ENCODE measurements around the gene ASPRV1.
"Not testable (repeated sequence)": the region's sequence is repeated elsewhere in the genome, so short reads cannot be mapped to it uniquely, and the experiment has no call there.

ASPRV1 gene

DNA sequence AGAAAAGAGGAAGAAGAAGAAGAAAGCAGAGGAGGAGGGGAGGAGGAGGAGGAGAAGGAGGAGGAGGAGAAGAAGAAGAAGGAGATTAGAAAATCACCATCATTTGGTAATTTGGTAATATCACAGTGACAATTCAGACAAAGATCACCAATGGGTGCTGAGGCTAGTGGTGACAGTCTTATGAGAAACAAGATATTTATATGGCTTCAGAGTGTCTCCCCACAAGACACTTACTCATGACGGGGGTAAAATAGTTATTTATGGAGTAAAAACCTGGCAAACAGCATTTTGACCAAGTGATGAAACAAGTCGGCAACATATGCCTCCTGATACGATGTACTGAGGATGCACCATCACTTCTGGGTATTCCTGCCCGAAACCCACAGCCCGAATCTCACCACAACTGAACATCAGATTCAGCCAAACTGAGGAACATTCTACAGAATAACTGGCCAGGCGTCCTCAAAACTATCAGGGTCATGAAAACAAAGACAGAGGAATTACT lies 4.9 kb downstream of the ASPRV1 start:
- no peak overlapping the region for H3K27ac ChIP-seq
- TF ChIP-seq ZFX (IDR thresholded peaks at IDR 0.05), result no peak
- TF ChIP-seq, protein P1, sequence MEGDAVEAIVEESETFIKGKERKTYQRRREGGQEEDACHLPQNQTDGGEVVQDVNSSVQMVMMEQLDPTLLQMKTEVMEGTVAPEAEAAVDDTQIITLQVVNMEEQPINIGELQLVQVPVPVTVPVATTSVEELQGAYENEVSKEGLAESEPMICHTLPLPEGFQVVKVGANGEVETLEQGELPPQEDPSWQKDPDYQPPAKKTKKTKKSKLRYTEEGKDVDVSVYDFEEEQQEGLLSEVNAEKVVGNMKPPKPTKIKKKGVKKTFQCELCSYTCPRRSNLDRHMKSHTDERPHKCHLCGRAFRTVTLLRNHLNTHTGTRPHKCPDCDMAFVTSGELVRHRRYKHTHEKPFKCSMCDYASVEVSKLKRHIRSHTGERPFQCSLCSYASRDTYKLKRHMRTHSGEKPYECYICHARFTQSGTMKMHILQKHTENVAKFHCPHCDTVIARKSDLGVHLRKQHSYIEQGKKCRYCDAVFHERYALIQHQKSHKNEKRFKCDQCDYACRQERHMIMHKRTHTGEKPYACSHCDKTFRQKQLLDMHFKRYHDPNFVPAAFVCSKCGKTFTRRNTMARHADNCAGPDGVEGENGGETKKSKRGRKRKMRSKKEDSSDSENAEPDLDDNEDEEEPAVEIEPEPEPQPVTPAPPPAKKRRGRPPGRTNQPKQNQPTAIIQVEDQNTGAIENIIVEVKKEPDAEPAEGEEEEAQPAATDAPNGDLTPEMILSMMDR (conservative IDR thresholded peaks at IDR 0.05), result no peak

DNA sequence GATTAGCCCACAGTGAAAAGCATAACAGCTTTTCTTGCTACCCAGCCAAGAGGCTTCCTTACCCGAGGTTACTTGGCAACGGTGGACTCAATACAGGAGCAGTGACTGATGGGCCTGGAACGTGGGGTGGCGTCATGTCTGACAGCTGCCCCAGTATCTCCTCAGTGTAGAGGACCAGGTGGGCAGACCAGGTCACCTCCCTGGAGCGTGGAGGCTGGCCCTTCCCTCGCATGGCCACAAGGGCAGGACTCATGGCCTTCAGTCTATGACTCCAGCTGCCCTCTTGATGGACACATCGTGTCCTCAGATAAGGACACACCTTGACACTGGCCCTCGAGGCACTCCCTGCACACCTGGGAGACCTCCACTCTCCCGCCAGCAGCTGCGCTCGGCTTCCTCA lies 6.4 kb downstream of the ASPRV1 start:
- TF ChIP-seq, protein P1 (conservative IDR thresholded peaks at IDR 0.05), result no peak
- no peak for TF ChIP-seq ZFX (IDR thresholded peaks at IDR 0.05)
- H3K27ac ChIP-seq, result no peak overlapping the region

DNA sequence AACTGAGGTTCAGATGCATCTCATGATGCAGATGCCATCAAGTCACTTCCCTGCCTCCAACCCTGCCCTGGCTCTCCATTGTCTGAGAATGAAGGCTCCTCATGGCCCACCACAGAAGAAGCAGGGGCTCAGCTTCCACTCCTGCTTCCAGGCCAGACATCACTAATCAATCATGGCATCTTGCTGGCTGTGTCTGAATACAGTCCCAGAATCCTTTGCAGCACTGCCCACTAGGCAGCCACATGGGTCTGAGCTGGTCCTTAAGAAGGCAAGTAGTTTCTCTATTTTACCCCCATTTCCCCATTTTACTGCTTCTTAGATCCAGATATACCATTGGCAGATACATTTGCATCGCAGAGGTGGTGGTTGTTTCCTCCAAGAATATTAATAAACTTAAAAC lies 7.3 kb downstream of the ASPRV1 start:
- no peak overlapping the region for H3K27ac ChIP-seq
- TF ChIP-seq ZFX (IDR thresholded peaks at IDR 0.05), result no peak
- TF ChIP-seq, protein P1 (conservative IDR thresholded peaks at IDR 0.05), result no peak

GRCh38 chr2:69952336-69953115 lies 8.9 kb downstream of the ASPRV1 start:
- H3K27ac ChIP-seq, result no peak overlapping the region
- no peak for TF ChIP-seq ZFX (IDR thresholded peaks at IDR 0.05)
- TF ChIP-seq, protein P1 (conservative IDR thresholded peaks at IDR 0.05), result no peak

DNA sequence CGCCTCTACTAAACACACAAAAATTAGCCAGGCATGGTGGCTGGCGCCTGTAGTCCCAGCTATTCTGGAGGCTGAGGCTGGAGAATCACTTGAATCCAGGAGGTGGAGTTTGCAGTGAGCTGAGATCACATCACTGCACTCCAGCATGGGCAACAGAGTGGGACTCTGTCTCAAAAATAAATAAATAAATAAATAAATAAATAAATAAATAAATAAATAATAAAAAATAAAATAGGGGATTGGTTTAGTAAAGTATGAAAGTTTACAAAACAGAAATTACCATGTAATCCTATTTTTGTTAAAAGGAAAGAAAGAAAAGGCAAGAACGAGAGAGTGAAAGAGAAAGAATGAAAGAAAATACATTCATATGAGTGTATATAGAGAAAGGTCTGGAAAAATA lies 10.8 kb downstream of the ASPRV1 start:
- H3K27ac ChIP-seq, result not testable (repeated sequence)

DNA sequence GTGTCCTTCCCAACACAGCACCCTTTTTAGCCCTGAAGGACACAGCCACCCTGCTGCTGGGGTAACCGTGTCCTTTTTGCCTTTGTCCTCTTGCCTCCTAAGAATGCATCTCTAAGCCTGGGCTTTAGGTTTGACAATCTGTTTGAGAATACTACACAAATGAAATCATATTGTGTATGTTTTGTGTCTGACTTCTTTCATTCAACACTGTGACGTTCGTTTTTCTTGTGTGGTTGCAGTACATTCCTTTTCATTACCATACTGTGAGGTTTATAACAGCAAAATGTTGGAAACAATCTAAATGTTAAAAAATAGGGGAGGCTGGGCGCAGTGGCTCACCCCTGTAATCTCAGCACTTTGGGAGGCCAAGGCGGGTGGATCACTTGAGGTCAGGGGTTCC lies 11.2 kb downstream of the ASPRV1 start:
- no peak overlapping the region for H3K27ac ChIP-seq
- TF ChIP-seq ZFX (IDR thresholded peaks at IDR 0.05), result no peak
- TF ChIP-seq, protein P1 (conservative IDR thresholded peaks at IDR 0.05), result no peak

DNA sequence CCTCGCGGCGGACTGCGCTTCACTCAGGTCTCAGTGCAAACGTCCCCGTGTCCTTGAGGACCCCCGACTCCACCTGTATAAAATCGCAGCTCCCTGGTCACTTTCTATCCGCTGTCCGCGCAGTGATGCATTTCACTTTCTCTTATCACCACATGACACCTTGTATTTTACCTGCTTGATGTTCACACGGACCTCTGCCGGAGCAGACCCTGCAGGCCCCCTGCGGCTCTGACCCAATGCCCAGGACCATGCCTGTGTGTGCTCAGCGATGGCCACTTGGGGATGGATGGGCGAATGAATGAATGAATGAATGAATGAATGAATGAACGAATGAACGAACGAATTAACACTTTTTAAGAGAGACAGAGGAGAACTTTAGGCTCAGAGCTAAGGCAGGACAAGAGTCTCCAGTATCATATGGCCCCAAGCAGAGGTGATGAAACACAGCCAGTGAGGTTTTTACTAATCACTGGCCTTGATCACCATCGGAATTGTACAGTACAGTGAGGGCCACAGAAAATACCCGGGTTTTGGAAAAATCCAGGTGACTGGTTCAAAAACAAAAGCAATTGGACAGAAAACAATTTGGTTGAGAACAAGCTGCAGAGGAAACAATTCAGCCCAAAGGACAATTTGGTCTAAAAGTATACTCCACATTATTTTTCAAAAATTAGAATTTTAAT lies 12.3 kb downstream of the ASPRV1 start:
- TF ChIP-seq, protein P1 (conservative IDR thresholded peaks at IDR 0.05), result no peak
- no peak for TF ChIP-seq ZFX (IDR thresholded peaks at IDR 0.05)
- no peak overlapping the region for H3K27ac ChIP-seq

All from C4-2B (cell line).